ENCODE results near the gene GASK1A. TPM values are rescaled to one million over a fixed set of nuclear protein-coding genes. Genes with fewer than 3 reads are reported as not detected.

GASK1A gene
- 0.85 and 2.2 TPM in 2 replicates for total RNA-seq

DNA sequence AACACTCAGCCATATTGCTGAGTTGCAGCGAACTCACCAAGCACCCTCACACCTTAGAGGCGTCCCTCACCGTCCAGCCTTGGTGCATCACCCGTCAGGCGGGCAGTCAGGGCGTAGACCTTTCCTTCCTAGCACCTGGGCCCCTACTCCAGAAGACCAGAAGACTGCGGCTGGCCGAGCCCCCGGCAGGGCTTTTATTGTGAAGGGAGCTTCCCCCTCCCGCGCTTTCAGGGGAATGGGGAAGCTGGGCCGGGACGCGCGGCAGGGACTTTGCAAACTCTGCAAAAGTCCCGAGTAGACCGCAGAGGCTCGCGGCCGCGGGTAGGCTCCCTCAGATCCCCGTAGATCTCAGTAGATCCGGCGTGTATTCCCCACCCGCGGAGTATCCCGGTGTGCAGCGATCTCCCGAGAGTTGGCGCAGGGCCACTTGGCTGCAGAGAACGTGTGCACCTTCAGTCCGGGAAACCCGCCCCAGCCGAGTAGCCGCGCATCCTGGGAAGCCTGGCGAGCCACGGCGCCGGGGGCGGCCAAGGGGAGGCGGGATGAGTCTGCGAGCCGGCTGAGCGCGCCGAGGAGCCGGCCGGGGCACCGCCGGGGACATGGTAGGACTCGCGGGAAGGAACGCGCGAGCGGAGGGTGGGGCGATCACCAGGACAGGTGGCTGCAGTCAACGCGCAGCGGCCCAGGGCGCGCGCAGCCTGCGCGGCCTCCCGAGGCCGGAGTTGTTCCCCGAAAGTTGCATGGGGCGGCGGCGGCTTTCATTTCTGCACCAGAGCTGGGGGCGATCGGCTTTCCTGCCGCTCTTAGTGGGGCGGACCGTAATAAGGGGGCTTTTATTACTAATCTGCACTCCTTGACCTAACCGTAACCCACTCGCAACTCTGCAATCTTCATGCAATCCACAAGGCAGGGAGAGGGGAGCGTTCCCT, at the start of gene GASK1A:
GASK1A (plus strand) TSS at position 268 of the 929 bp plus-strand sequence; CDS start at position 600, 332 bp downstream.

GRCh38 chr3:43105596-43106292, 126.6 kb downstream of the GASK1A start, which contains the start of gene POMGNT2:
POMGNT2 (minus strand) TSS chr3:43106079; CDS start chr3:43081431, 24,648 bp downstream.

Other genes with a start within 250 kb of the GASK1A start
- gene CCDC13, start 206.1 kb upstream of the GASK1A start, total RNA-seq = 0.74 and 1.1 TPM in 2 replicates
- gene HIGD1A, start 174.8 kb upstream of the GASK1A start, total RNA-seq = 103 and 123 TPM in 2 replicates
- 0.09 and 0.28 TPM in 2 replicates for gene ACKR2, start 169.9 kb upstream of the GASK1A start, total RNA-seq
- not detected in 2 replicates for gene CYP8B1, start 103.4 kb upstream of the GASK1A start, total RNA-seq
- 0.57 and 1.0 TPM in 2 replicates for gene ZNF662, start 73.2 kb upstream of the GASK1A start, total RNA-seq
- gene POMGNT2, start 126.8 kb downstream of the GASK1A start, total RNA-seq = 10.1 and 17.9 TPM in 2 replicates

Measured in smooth muscle cell of bladder (primary cell).